Gastroesophageal sphincter (tissue), 3 donors: ENCODE data around the gene FOXD4L6.
"Not testable (repeated sequence)": the region's sequence is repeated elsewhere in the genome, so short reads cannot be mapped to it uniquely, and the experiment has no call there.

Source experiments
- EP300 ChIP-seq: sonication (generic); formaldehyde crosslinking; IDR thresholded peaks from one replicate; pipeline ENCODE4 v1.6.1; 2017; ENCODE audit warnings: antibody characterized with exemption, mild to moderate bottlenecking
- POLR2A ChIP-seq, 2 donors: fragments of 450-650 bp; IDR thresholded peaks; one replicate each; pipeline ENCODE4 v1.6.1; 2017; ENCODE audit warnings: antibody characterized with exemption in 2 of 2, mild to moderate bottlenecking in 2 of 2, moderate library complexity in 1 of 2
- TF ChIP-seq, protein P1 (sequence below), 4 experiments: fragments of 200-600 bp in 2 of 4; fragments of 450-650 bp in 2 of 4; sonication (generic) in 1 of 4; IDR thresholded peaks; one replicate each; pipeline ENCODE4 v1.5.1; 2017 to 2019; ENCODE audit warnings: antibody characterized with exemption in 4 of 4, mild to moderate bottlenecking in 2 of 4, moderate library complexity in 2 of 4

DNA sequence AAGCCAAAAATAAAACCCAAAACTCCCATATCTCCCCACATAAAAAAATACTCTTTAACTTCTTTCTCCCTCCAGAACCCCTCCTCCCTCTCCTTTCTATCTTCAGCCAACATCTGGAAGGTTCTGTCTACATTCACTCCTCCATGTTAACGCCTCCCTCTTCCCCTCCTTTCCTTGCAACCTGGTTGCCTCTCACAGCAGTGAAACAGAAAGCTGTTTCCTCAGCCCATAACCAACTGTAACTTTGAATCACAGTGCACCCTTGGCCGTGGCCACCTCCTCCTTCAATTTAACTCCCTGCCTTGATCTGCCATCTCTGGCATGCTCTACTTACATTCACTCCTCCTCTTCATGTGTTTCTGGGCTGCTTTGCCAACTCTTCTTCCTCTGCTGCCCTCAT lies 33.4 kb downstream of the FOXD4L6 start:
- TF ChIP-seq EP300; POLR2A (IDR thresholded peaks at IDR 0.05): not testable (repeated sequence)
- TF ChIP-seq, protein P1, sequence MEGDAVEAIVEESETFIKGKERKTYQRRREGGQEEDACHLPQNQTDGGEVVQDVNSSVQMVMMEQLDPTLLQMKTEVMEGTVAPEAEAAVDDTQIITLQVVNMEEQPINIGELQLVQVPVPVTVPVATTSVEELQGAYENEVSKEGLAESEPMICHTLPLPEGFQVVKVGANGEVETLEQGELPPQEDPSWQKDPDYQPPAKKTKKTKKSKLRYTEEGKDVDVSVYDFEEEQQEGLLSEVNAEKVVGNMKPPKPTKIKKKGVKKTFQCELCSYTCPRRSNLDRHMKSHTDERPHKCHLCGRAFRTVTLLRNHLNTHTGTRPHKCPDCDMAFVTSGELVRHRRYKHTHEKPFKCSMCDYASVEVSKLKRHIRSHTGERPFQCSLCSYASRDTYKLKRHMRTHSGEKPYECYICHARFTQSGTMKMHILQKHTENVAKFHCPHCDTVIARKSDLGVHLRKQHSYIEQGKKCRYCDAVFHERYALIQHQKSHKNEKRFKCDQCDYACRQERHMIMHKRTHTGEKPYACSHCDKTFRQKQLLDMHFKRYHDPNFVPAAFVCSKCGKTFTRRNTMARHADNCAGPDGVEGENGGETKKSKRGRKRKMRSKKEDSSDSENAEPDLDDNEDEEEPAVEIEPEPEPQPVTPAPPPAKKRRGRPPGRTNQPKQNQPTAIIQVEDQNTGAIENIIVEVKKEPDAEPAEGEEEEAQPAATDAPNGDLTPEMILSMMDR (IDR thresholded peaks at IDR 0.05), result not testable (repeated sequence)
